Stimulated activated CD4-positive, alpha-beta T cell treated with anti-CD3 and anti-CD28 coated beads, TNF-alpha, amount 100 ng/mL, for 24 hours (primary cell): ENCODE measurements around the gene TMEM179B.

Experiments used
- DNase-seq, 3 experiments: peaks; one replicate each; pipeline ENCODE4 v3.0.0-alpha.2; 2020; ENCODE audit warnings: low read depth in 3 of 3

TMEM179B gene

DNA sequence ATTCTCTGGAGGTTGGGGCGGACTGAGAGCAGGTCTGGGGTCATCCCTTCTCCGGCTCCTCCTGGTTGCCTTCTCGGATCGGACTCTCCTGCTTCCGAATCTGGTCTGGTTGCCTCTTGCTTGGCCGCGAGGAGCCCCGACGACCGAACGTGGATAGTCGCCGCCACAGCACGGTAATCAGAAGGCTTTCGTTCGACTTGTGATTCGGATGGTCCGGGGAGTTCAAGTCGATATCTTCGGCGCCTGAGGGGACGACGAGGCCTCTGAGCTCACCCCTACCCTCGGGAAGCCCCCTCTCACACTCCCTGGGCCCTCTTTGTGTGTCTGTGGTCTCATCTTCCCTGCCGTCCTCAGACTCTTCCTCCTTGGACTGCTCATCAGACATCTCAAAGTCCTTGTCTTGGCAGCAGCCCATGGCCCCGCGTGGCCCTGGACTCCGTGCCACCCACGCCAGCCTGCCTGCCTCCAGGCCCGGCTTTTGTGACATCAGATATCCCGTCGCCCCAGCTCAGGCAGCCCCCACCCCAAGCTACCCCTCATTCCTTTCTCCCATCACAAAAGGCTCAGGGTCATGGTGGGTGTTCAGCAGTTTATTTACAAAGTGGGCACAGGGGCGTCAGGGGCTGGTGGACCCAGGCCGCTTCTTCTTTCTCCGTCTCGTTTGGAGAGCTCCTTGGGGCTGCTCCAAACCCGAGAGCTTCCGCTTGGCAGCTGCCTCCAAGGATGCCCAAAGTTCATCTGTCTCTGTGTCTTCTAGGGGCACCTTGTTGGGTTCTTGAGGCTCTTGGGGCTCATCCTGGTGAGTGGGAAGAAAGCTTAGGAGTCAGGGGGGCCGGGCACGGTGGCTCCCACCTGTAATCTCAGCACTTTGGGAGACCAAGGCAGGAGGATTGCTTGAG, 45.4 kb downstream of the TMEM179B start, which contains the start of gene TEX54:
TEX54 (minus strand) TSS at position 506 of the 899 bp plus-strand sequence.
- no peak for DNase-seq

DNA sequence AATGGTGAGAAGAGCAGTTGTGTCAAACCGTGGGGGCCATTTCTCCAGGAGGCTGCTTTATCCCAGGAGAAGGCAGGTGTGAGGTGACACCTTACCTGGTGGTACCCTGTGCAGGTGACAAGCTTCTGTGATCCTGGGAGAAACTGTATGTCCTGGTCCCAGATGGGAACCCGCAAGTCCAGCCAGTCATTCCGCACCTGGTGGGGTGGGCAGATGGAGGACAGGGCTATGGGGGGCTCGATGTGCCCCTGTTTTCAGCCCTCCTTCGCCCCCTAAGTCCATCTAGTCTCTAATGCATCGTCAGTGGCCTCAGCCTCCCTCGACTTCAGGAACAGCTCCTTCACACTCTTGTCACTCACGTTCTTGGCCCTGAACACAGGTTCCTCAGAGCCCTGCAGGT, 48.1 kb downstream of the TMEM179B start:
- no peak for DNase-seq

DNA sequence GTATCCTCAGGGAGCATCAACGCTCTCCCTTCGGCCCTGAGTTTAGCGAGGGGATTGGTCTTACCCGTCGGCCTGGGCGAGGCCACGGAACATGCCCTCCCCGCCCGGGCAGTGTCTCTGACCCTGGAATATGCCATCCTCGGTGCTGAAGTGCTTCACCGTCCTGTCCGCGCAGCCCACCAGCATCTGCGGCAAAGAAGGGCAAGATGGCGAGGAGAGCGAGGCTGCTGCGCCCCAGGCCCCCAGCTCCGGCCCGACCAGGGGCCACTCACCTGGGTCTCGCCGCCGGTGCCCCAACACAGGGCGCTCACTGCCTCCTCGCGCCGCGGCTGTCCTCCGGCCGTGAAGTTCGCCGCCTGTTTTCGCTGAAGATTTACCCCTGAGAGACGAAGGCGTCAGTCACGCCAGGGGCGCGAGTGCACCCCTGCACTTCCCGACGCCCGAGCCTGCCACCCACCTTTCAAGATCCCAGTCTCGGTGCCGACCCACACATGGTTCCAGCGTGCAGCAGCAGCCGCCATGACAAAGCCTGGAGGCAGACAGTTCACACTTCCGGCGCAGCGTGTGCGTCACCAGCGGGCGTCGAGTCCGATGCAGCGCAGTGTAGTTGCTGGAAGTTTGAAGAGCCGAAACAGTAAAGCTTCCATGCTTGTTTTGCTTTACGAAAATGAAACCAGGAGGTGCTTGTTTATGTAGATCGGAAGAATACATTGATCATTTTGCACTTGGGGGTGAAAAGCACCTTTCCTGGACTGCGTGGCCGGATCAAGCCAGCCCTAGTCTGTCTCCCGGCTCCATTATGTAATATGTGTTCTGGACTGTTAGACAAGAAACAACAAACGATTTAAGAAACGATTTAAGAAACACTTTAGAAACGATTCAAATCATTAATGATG, 52.1 kb downstream of the TMEM179B start, which contains the start of gene WDR74:
WDR74 (minus strand) TSS at position 541 of the 896 bp plus-strand sequence; CDS start at position 521, 20 bp downstream.
- DNase-seq, result peak; percentile 83 to 92 (median 86)
